Measurements from ENCODE around the gene GPRIN3. TPM values are rescaled to one million over a fixed set of nuclear protein-coding genes. Genes with fewer than 3 reads are reported as not detected.

The GPRIN3 gene
- total RNA-seq, 2 donors from 2014 or later, result 2.1 to 2.3 TPM

GRCh38 chr4:89337681-89338080 is 30.1 kb upstream of the GPRIN3 start:
- Histone ChIP-seq H3K27me3 (ENCODE audit: control insufficient read depth, insufficient read depth, low read length, poor library complexity, severe bottlenecking) (no peaks in the 10 kb centered on the region), H3K27ac (ENCODE audit: low read depth, low read length) (no peak overlapping the region), H3K9ac (ENCODE audit: extremely low read depth, low read length, poor library complexity, severe bottlenecking) (no peak overlapping the region), H3K4me3 (ENCODE audit: low read length) (no peak overlapping the region), H3K36me3 (ENCODE audit: control insufficient read depth, insufficient read depth, low read length) (no peaks in the 10 kb centered on the region), H3K4me1 (ENCODE audit: control insufficient read depth, insufficient read depth, low read length) (peaks cover 9% of the 10 kb centered on the region), H3K9me3 (ENCODE audit: control insufficient read depth, low read length) (no peaks in the 10 kb centered on the region)
- peaks cover 6% of the 10 kb centered on the region for H3K4me1 Mint-ChIP-seq
- H3K27ac Mint-ChIP-seq, result no peak overlapping the region
- no peak for TF ChIP-seq CTCF (conservative IDR thresholded peaks at IDR 0.05)
- no peaks in the 10 kb centered on the region for H3K36me3 Mint-ChIP-seq (ENCODE audit: low read depth)
- no peak for DNase-seq
- H3K9me3 Mint-ChIP-seq, result no peaks in the 10 kb centered on the region
- WGBS, 2 experiments (ENCODE audit: insufficient coverage in 1 of 2, insufficient read length in 1 of 2), result 86 to 94% methylated on average over 2 of the region's 2 CpGs
- H3K4me3 Mint-ChIP-seq, result no peak overlapping the region
- H3K27me3 Mint-ChIP-seq (ENCODE audit: insufficient read depth), result no peaks in the 10 kb centered on the region

GRCh38 chr4:89336818-89337420 is 29.3 kb upstream of the GPRIN3 start:
- no peak overlapping the region for H3K27ac ChIP-seq (ENCODE audit: low read depth, low read length)
- no peak overlapping the region for H3K27ac Mint-ChIP-seq
- H3K4me1 Mint-ChIP-seq, result peaks cover 6% of the 10 kb centered on the region
- no peaks in the 10 kb centered on the region for H3K36me3 Mint-ChIP-seq (ENCODE audit: low read depth)
- H3K27me3 ChIP-seq (ENCODE audit: control insufficient read depth, insufficient read depth, low read length, poor library complexity, severe bottlenecking), result no peaks in the 10 kb centered on the region
- DNase-seq, result no peak
- no peak overlapping the region for H3K9ac ChIP-seq (ENCODE audit: extremely low read depth, low read length, poor library complexity, severe bottlenecking)
- WGBS, 2 experiments (ENCODE audit: insufficient coverage in 1 of 2, insufficient read length in 1 of 2), result 88 to 90% methylated on average over 2 to 4 of the region's 4 CpGs
- peaks cover 9% of the 10 kb centered on the region for H3K4me1 ChIP-seq (ENCODE audit: control insufficient read depth, insufficient read depth, low read length)
- H3K4me3 Mint-ChIP-seq, result no peak overlapping the region
- no peaks in the 10 kb centered on the region for H3K27me3 Mint-ChIP-seq (ENCODE audit: insufficient read depth)
- no peaks in the 10 kb centered on the region for H3K9me3 ChIP-seq (ENCODE audit: control insufficient read depth, low read length)
- no peaks in the 10 kb centered on the region for H3K36me3 ChIP-seq (ENCODE audit: control insufficient read depth, insufficient read depth, low read length)
- no peak overlapping the region for H3K4me3 ChIP-seq (ENCODE audit: low read length)
- TF ChIP-seq CTCF (conservative IDR thresholded peaks at IDR 0.05), result no peak
- no peaks in the 10 kb centered on the region for H3K9me3 Mint-ChIP-seq

GRCh38 chr4:89334830-89335229 is 27.2 kb upstream of the GPRIN3 start:
- Mint-ChIP-seq H3K27ac (no peak overlapping the region), H3K36me3 (ENCODE audit: low read depth) (no peaks in the 10 kb centered on the region), H3K4me3 (no peak overlapping the region), H3K4me1 (peaks cover 6% of the 10 kb centered on the region), H3K9me3 (no peaks in the 10 kb centered on the region), H3K27me3 (ENCODE audit: insufficient read depth) (no peaks in the 10 kb centered on the region)
- Histone ChIP-seq H3K27ac (ENCODE audit: low read depth, low read length) (no peak overlapping the region), H3K4me1 (ENCODE audit: control insufficient read depth, insufficient read depth, low read length) (peaks cover 9% of the 10 kb centered on the region), H3K9me3 (ENCODE audit: control insufficient read depth, low read length) (no peaks in the 10 kb centered on the region), H3K9ac (ENCODE audit: extremely low read depth, low read length, poor library complexity, severe bottlenecking) (no peak overlapping the region), H3K36me3 (ENCODE audit: control insufficient read depth, insufficient read depth, low read length) (no peaks in the 10 kb centered on the region), H3K27me3 (ENCODE audit: control insufficient read depth, insufficient read depth, low read length, poor library complexity, severe bottlenecking) (no peaks in the 10 kb centered on the region), H3K4me3 (ENCODE audit: low read length) (no peak overlapping the region)
- TF ChIP-seq CTCF (conservative IDR thresholded peaks at IDR 0.05), result no peak
- 83 to 100% methylated on average over 1 to 4 of the region's 4 CpGs for WGBS, 2 experiments (ENCODE audit: insufficient coverage in 1 of 2, insufficient read length in 1 of 2)
- DNase-seq, result no peak
